Stimulated activated CD8-positive, alpha-beta memory T cell treated with anti-CD3 and anti-CD28 coated beads, Interleukin-12 subunit alpha, Interleukin-12 subunit beta, amount 100 ng/mL, for 24 hours (primary cell): ENCODE measurements around the gene RFC3.

Source experiments
- DNase-seq: peaks from one replicate; pipeline ENCODE4 v3.0.0-alpha.2; 2020; ENCODE audit errors: extremely low read depth

Gene RFC3

DNA sequence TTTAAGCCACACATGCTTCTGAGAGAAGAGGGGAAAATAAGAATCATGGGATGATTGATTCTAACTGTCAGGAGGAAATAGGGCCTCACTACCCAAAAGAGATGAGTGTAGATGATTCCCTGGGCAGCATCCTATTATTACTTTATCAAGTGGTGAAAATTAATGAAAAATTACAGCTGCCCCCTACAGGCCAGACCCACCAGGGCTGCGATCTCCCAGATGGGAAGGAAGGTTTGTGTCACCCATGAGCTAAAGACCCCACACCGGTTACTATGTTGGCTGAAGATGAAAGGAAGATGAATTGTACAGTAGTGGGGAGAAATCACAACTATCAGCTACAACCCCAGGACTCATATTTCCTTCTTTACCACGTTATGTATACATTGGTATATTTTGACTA lies 49.5 kb downstream of the RFC3 start:
- DNase-seq = no peak

- no peak for DNase-seq
Measured at GRCh38 chr13:33868343-33868994, 50.5 kb downstream of the RFC3 start.

DNA sequence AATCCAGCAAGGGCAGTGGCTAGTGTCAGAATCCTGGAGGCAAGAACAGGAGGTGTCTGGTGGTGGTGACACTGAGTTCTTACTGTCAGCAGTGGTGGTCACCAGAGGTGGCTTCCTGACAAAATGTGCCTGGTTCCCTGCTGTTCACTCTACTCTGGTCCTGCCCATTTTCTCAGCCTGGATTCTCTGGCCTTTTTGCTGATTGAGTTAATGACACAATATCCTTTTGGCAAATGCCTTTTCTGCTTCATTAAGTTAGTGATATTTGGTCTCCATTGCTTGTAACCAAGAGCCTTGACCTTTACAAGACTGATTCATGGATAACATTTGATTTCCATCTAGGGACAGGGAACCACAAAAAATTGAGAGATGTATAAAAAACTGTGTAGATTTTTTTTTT lies 51.1 kb downstream of the RFC3 start:
- no peak for DNase-seq

GRCh38 chr13:33870046-33870668 lies 52.2 kb downstream of the RFC3 start:
- no peak for DNase-seq

DNA sequence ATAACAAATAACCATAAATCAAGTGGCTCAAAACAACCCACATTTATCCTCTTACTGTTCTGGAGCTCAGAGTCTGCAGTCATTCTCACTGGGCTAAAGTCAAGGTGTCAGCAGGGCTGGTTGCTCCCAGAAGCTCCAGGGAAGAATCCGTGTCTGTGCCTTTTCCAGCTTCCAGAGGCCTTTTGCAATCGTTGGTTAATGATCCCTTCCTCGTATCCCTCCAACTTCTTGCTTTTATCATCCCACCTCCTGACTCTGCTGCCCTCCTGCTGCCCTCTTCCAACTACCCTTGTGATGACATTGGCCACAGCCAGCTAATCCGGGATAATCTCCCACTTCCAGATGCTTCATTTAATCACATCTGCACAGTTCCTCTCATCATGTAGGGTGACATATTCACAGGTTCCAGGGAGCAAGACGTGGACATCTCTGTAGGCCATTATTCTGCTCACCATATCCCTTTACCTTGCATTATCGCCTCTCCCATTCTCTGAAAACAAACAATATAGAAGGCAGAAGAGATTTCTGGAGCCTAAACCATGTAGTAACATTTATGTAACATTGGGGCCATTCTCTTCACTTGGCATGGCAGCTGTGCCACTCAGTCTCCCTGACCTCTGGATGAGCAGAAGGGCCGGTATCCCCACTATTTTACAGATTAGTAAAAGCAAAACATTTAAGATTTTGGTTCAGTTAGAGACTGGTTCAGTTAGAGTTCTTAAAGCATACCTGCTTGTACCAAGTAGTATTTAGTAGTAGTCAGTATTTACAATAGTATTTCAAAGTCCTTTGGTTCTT lies 53.5 kb downstream of the RFC3 start:
- DNase-seq = no peak

DNA sequence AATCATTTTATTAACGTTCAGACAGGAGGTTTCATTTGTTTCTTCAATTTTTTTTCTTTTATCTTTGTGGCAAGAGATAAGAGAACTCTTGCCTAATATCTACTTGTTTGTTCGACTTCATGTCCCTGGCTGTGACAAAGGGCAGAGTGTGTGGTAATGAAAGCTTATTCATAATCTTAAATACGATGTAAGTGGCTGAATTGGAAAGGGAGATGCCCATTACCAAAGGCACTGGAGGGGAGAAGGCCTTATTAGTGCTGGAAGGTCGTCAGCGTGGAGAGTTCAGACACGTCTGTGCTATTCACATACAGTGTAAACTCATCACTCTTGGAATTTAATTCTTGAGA lies 54.0 kb downstream of the RFC3 start:
- DNase-seq = no peak

DNA sequence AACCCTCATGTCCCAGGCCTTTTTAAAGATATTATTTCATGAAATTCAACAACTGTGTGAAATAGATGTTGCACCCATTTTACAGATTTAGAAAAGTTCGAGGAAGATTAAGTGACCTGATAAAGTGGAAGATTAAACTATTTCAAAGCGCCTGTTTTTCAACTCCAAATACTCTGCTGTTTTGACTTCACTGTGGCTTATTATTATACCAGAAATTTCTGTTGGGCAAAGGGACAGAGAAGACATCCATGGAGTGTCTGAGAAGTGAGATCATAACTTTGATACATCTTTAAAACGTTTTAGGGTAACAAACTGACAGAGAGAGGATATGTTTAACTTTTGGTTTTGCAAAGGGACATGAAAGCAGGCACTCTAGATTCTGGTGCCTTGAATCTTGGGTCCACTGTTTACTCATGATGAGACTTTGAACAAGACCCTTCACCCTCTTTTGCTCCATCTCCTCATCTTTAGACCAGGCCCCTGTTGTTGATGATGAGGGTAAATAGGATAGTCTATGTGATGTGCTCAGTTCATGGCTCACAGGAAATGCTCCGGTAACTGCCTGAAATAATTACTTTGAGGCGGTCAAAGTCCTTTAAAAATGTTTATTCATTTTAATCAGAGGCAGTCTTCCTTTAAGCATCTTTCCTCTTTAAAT lies 55.4 kb downstream of the RFC3 start:
- DNase-seq = no peak

- DNase-seq = no peak
Measured at GRCh38 chr13:33874871-33875270, 56.9 kb downstream of the RFC3 start.

- no peak for DNase-seq
Measured at GRCh38 chr13:33875618-33876401, 57.9 kb downstream of the RFC3 start.

DNA sequence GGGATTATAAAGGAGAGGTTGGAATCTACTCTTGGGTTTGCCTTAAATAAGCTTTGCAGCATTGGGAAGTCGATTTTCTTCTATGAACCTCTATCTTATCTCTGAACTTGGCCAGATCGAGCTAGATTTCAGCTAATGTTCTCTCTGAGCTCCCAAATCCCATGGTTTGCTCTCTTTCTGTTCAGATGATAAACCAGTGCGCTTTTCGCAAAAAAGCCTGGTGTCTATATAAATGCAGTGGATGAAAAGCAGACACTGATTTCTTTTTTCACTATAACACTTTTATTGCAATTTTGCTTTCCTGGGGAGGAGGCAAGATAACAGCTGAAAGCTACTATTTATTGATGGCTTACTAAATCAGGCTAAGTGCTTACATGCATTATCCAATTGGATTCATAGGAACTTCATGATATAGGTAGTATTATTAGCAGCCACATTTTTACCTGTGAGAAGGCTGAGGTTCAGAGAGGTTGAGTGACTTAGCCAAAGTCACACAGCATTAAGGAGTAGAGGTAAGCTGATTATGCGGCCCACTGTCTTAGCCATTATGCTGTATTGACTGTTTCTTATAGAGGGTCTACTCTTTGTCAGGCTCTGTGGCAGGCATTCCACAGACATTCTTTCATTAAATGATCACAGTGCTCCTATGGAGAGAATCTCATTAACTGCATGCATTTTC lies 58.9 kb downstream of the RFC3 start:
- no peak for DNase-seq

GRCh38 chr13:33879118-33879517 lies 61.2 kb downstream of the RFC3 start:
- no peak for DNase-seq

GRCh38 chr13:33882804-33883203 lies 64.9 kb downstream of the RFC3 start:
- no peak for DNase-seq

GRCh38 chr13:33884531-33885220 lies 66.7 kb downstream of the RFC3 start:
- DNase-seq = no peak
